A549 (cell line): ENCODE data around the gene DNAH1. TPM values are rescaled to one million over a fixed set of nuclear protein-coding genes. Genes with fewer than 3 reads are reported as not detected.

ENCODE experiments used
- ATAC-seq, 2 experiments: fragments of 200-7000 bp in 1 of 2; fragments of >200 bp in 1 of 2; cut with Nextera tagmentation in 1 of 2; cut with Tn5 transposase in 1 of 2; 3 replicates each; pipeline versions ENCODE4 v1.8.0 to v1.9.1; 2018 to 2020; ENCODE audit warnings: mild to moderate bottlenecking in 1 of 2, moderate library complexity in 1 of 2
- CTCF ChIA-PET: fragments of 300-600 bp; sonication (Branson Sonifier 250); formaldehyde crosslinking; extraction: SDS; loops from one replicate; lab custom pipeline; 2021; ENCODE audit warnings: antibody characterized with exemption, inconsistent platforms; lab: Yijun Ruan, JAX
- POLR2A ChIA-PET: fragments of 350-600 bp; formaldehyde crosslinking; extraction: SDS; loops from one replicate; lab custom pipeline; 2021; ENCODE audit warnings: antibody characterized with exemption, inconsistent platforms; lab: Yijun Ruan, JAX
- DNase-seq, 2 experiments: peaks; one replicate each; pipeline versions ENCODE4 v3.0.0 to v3.0.0-alpha.2; 2011 to 2016; ENCODE audit warnings: low read depth in 1 of 2, low spot score in 1 of 2
- FAIRE-seq: peaks from 2 replicates; lab custom pipeline; 2011; peaks lifted over from hg19 to GRCh38; lab: Jason Lieb, UNC
- H3K27ac ChIP-seq, 2 experiments: fragments of >200 bp; sonication (Bioruptor Twin); formaldehyde crosslinking; 3 replicates each; pipeline ENCODE4 v1.5.1; 2016 to 2017
- H3K4me1 ChIP-seq: fragments of >200 bp; sonication (Bioruptor Twin); formaldehyde crosslinking; 3 replicates; pipeline ENCODE4 v1.6.1; 2016
- H3K4me2 ChIP-seq: fragments of >200 bp; sonication (Bioruptor Twin); formaldehyde crosslinking; 3 replicates; pipeline ENCODE4 v1.6.1; 2016
- H3K4me3 ChIP-seq: fragments of >200 bp; sonication (Bioruptor Twin); formaldehyde crosslinking; 3 replicates; pipeline ENCODE4 v1.5.1; 2016
- H3K9me3 ChIP-seq: fragments of >200 bp; sonication (Bioruptor Twin); formaldehyde crosslinking; 3 replicates; pipeline ENCODE4 v1.6.1; 2016
- CEBPB ChIP-seq, 2 experiments: fragments of >200 bp in 1 of 2; sonication (Bioruptor Twin) in 1 of 2; formaldehyde crosslinking in 1 of 2; IDR thresholded peaks; 2 replicates each; pipeline ENCODE4 v1.6.1; 2012 to 2016
- CHD2 ChIP-seq: fragments of 150-350 bp; IDR thresholded peaks from 2 replicates; pipeline ENCODE4 v1.6.1; 2014; ENCODE audit warnings: low read length; ENCODE audit not compliant: partially characterized antibody
- ESRRA ChIP-seq: fragments of 150-350 bp; IDR thresholded peaks from 2 replicates; pipeline ENCODE4 v1.6.1; 2014; ENCODE audit warnings: mild to moderate bottlenecking, low read length, borderline replicate concordance
- FOSB ChIP-seq: fragments of 250-450 bp; sonication (Bioruptor Pico); IDR thresholded peaks from 2 replicates; pipeline ENCODE4 v1.5.0; 2020; ENCODE audit warnings: mild to moderate bottlenecking, moderate library complexity
- FOXS1 ChIP-seq: fragments of 250-450 bp; sonication (Bioruptor Pico); IDR thresholded peaks from 2 replicates; pipeline ENCODE4 v1.5.0; 2020; ENCODE audit warnings: mild to moderate bottlenecking, moderate library complexity
- HEYL ChIP-seq: fragments of 250-450 bp; sonication (Bioruptor Pico); IDR thresholded peaks from 2 replicates; pipeline ENCODE4 v1.8.0; 2021; ENCODE audit warnings: mild to moderate bottlenecking, moderate library complexity
- HOXB5 ChIP-seq: fragments of 250-450 bp; sonication (Bioruptor Pico); IDR thresholded peaks from 2 replicates; pipeline ENCODE4 v1.5.0; 2020; ENCODE audit warnings: mild to moderate bottlenecking, moderate library complexity
- JUN ChIP-seq, 2 experiments: fragments of >200 bp; sonication (Bioruptor Twin); formaldehyde crosslinking; IDR thresholded peaks; 2 replicates in 1 of 2; 3 replicates in 1 of 2; pipeline ENCODE4 v1.6.1; 2016 to 2017
- JUNB ChIP-seq: fragments of >200 bp; sonication (Bioruptor Twin); formaldehyde crosslinking; IDR thresholded peaks from 2 replicates; pipeline ENCODE4 v1.6.1; 2016
- KDM5A ChIP-seq: fragments of 200-600 bp; sonication (generic); IDR thresholded peaks from 2 replicates; pipeline ENCODE4 v1.6.1; 2016; ENCODE audit warnings: antibody characterized with exemption, mild to moderate bottlenecking
- MYC ChIP-seq: IDR thresholded peaks from 2 replicates; pipeline ENCODE4 v1.6.1; 2012; ENCODE audit warnings: mild to moderate bottlenecking, inconsistent platforms, low read length, improper control_type of control experiment, borderline replicate concordance
- NPAS2 ChIP-seq: fragments of 250-450 bp; sonication (Bioruptor Pico); IDR thresholded peaks from 2 replicates; pipeline ENCODE4 v1.8.0; 2022; ENCODE audit warnings: mild to moderate bottlenecking, moderate library complexity, borderline replicate concordance
- NR3C1 ChIP-seq: fragments of >200 bp; sonication (Bioruptor Twin); formaldehyde crosslinking; IDR thresholded peaks from 3 replicates; pipeline ENCODE4 v1.6.1; 2017
- POLR2AphosphoS2 ChIP-seq: conservative IDR thresholded peaks from 2 replicates; pipeline ENCODE4 v1.6.1; 2012; ENCODE audit warnings: low read length, improper control_type of control experiment, inconsistent platforms
- RAD21 ChIP-seq, 2 experiments: fragments of >200 bp in 1 of 2; sonication (Bioruptor Twin) in 1 of 2; formaldehyde crosslinking in 1 of 2; IDR thresholded peaks in 1 of 2; conservative IDR thresholded peaks in 1 of 2; 2 replicates in 1 of 2; 3 replicates in 1 of 2; pipeline ENCODE4 v1.6.1; 2012 to 2018; ENCODE audit warnings: inconsistent platforms in 1 of 2
- RARB ChIP-seq: fragments of 250-450 bp; sonication (Bioruptor Pico); IDR thresholded peaks from 2 replicates; pipeline ENCODE4 v1.8.0; 2021; ENCODE audit warnings: mild to moderate bottlenecking, moderate library complexity
- RCOR1 ChIP-seq: fragments of 150-350 bp; IDR thresholded peaks from 2 replicates; pipeline ENCODE4 v1.6.1; 2014; ENCODE audit warnings: antibody characterized with exemption, low read length, low read depth
- RFX5 ChIP-seq: fragments of 450-650 bp; IDR thresholded peaks from 2 replicates; pipeline ENCODE4 v1.7.1; 2014; ENCODE audit warnings: antibody characterized with exemption, mild to moderate bottlenecking, moderate library complexity
- SMC3 ChIP-seq: fragments of >200 bp; sonication (Bioruptor Twin); formaldehyde crosslinking; IDR thresholded peaks from 3 replicates; pipeline ENCODE4 v1.6.1; 2018; ENCODE audit warnings: inconsistent platforms
- SREBF2 ChIP-seq: fragments of 450-650 bp; IDR thresholded peaks from 2 replicates; pipeline ENCODE4 v1.6.1; 2014; ENCODE audit warnings: mild to moderate bottlenecking, moderate library complexity
- TP53 ChIP-seq: fragments of 250-450 bp; sonication (Bioruptor Pico); IDR thresholded peaks from 2 replicates; pipeline ENCODE4 v1.5.0; 2021; ENCODE audit warnings: mild to moderate bottlenecking, moderate library complexity
- ZC3H11A ChIP-seq: fragments of 450-650 bp; IDR thresholded peaks from 2 replicates; pipeline ENCODE4 v1.6.1; 2014; ENCODE audit warnings: antibody characterized with exemption, mild to moderate bottlenecking
- ZFP36 ChIP-seq: fragments of 450-650 bp; IDR thresholded peaks from 2 replicates; pipeline ENCODE4 v1.6.1; 2014; ENCODE audit warnings: borderline replicate concordance; ENCODE audit not compliant: partially characterized antibody
- ZSCAN20 ChIP-seq: fragments of 250-450 bp; sonication (Bioruptor Pico); IDR thresholded peaks from 2 replicates; pipeline ENCODE4 v1.8.0; 2022; ENCODE audit warnings: mild to moderate bottlenecking, moderate library complexity
- WGBS: methylation state at CpG from one replicate; pipeline ENCODE4 v1.1.6; 2017; ENCODE audit errors: missing lambda C conversion rate; 5-methylcytosine and 5-hydroxymethylcytosine counted together
- polyA plus RNA-seq, 4 experiments: library from polyadenylated mRNA; depleted of rRNA in 3 of 4; stranded (reverse); fragments of >200 nt; fragmentation: RNase III in 1 of 4; extraction: RNeasy Plus Mini Kit Qiagen cat#74134 plus additional on column Dnase treatment in 1 of 4; gene quantifications; 2 replicates in 3 of 4; 3 replicates in 1 of 4; pipeline ENCODE4 v1.2.3, GENCODE V29; 2011 to 2017
- TF ChIP-seq, protein P1 (sequence below): fragments of 250-450 bp; sonication (Bioruptor Pico); IDR thresholded peaks from 2 replicates; pipeline ENCODE4 v1.5.0; 2021; ENCODE audit warnings: mild to moderate bottlenecking, moderate library complexity, borderline replicate concordance
- TF ChIP-seq, protein P2 (sequence below): fragments of >200 bp; sonication (Bioruptor Twin); formaldehyde crosslinking; IDR thresholded peaks from 3 replicates; pipeline ENCODE4 v1.6.1; 2016
- TF ChIP-seq, protein P3 (sequence below): IDR thresholded peaks from 2 replicates; pipeline ENCODE4 v1.6.1; 2012
- TF ChIP-seq, protein P4 (sequence below): fragments of >200 bp; sonication (Bioruptor Twin); formaldehyde crosslinking; IDR thresholded peaks from 2 replicates; pipeline ENCODE4 v1.6.1; 2016
- TF ChIP-seq, protein P5 (sequence below): fragments of 450-650 bp; IDR thresholded peaks from 2 replicates; pipeline ENCODE4 v1.6.1; 2014; ENCODE audit warnings: antibody characterized with exemption
- TF ChIP-seq, protein P6 (sequence below): fragments of 150-350 bp; IDR thresholded peaks from 2 replicates; pipeline ENCODE4 v1.6.1; 2014; ENCODE audit warnings: low read depth, mild to moderate bottlenecking, low read length

DNAH1 gene
- polyA plus RNA-seq, 2 of the 4 experiments (the other 2 are of a cell fraction) = 0.65 to 1.6 TPM

DNA sequence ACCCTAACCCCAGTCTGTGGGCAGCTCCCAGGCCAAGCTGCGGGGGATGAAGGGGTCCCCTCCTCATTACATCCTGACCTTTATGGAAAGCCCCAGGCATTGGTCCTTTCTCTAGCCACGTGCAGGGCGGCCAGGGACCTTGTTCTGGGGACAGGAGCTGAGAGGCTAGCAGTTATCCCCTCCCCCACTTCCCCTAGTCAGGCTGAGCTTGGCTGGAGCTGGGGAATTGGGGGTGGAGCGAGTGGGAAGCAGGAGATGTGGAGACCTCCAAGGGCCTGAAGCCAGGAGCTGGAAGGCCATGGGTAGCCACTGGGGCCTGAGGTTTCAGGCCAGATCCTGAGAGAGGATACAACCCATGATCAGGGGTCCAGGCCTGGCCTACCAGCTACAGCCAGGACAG is 45.8 kb downstream of the DNAH1 start:
- 74% methylated on average over 3 of the region's 4 CpGs for WGBS
- no peak overlapping the region for H3K4me2 ChIP-seq
- H3K4me3 ChIP-seq = no peak overlapping the region
- no peak overlapping the region for H3K27ac ChIP-seq
- ChIA-PET CTCF (no interaction called here), POLR2A (no interaction called here)
- H3K4me1 ChIP-seq = no peaks in the 10 kb centered on the region
- FAIRE-seq (no peak), DNase-seq (no peak), ATAC-seq (no peak)
- no peak for TF ChIP-seq KDM5A
- no peak for TF ChIP-seq ZFP36
- no peak for TF ChIP-seq FOXS1 (CRISPR knock-in tag)
- TF ChIP-seq HEYL (CRISPR knock-in tag) = no peak
- no peak for TF ChIP-seq MYC
- no peak for TF ChIP-seq FOSB (CRISPR knock-in tag)
- TF ChIP-seq SMC3 = no peak
- no peak for TF ChIP-seq HOXB5
- TF ChIP-seq RFX5 = no peak
- no peak for TF ChIP-seq RCOR1
- no peak for TF ChIP-seq JUNB
- no peak for TF ChIP-seq RARB (CRISPR knock-in tag)
- TF ChIP-seq, protein P1, sequence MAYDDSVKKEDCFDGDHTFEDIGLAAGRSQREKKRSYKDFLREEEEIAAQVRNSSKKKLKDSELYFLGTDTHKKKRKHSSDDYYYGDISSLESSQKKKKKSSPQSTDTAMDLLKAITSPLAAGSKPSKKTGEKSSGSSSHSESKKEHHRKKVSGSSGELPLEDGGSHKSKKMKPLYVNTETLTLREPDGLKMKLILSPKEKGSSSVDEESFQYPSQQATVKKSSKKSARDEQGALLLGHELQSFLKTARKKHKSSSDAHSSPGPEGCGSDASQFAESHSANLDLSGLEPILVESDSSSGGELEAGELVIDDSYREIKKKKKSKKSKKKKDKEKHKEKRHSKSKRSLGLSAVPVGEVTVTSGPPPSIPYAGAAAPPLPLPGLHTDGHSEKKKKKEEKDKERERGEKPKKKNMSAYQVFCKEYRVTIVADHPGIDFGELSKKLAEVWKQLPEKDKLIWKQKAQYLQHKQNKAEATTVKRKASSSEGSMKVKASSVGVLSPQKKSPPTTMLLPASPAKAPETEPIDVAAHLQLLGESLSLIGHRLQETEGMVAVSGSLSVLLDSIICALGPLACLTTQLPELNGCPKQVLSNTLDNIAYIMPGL = no peak
- no peak for TF ChIP-seq TP53 (CRISPR knock-in tag)
- no peak for TF ChIP-seq ZC3H11A
- TF ChIP-seq, protein P2, sequence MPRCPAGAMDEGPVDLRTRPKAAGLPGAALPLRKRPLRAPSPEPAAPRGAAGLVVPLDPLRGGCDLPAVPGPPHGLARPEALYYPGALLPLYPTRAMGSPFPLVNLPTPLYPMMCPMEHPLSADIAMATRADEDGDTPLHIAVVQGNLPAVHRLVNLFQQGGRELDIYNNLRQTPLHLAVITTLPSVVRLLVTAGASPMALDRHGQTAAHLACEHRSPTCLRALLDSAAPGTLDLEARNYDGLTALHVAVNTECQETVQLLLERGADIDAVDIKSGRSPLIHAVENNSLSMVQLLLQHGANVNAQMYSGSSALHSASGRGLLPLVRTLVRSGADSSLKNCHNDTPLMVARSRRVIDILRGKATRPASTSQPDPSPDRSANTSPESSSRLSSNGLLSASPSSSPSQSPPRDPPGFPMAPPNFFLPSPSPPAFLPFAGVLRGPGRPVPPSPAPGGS = no peak
- TF ChIP-seq, protein P3, sequence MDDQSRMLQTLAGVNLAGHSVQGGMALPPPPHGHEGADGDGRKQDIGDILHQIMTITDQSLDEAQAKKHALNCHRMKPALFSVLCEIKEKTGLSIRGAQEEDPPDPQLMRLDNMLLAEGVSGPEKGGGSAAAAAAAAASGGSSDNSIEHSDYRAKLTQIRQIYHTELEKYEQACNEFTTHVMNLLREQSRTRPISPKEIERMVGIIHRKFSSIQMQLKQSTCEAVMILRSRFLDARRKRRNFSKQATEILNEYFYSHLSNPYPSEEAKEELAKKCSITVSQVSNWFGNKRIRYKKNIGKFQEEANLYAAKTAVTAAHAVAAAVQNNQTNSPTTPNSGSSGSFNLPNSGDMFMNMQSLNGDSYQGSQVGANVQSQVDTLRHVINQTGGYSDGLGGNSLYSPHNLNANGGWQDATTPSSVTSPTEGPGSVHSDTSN = no peak
- H3K9me3 ChIP-seq = no peaks in the 10 kb centered on the region

DNA sequence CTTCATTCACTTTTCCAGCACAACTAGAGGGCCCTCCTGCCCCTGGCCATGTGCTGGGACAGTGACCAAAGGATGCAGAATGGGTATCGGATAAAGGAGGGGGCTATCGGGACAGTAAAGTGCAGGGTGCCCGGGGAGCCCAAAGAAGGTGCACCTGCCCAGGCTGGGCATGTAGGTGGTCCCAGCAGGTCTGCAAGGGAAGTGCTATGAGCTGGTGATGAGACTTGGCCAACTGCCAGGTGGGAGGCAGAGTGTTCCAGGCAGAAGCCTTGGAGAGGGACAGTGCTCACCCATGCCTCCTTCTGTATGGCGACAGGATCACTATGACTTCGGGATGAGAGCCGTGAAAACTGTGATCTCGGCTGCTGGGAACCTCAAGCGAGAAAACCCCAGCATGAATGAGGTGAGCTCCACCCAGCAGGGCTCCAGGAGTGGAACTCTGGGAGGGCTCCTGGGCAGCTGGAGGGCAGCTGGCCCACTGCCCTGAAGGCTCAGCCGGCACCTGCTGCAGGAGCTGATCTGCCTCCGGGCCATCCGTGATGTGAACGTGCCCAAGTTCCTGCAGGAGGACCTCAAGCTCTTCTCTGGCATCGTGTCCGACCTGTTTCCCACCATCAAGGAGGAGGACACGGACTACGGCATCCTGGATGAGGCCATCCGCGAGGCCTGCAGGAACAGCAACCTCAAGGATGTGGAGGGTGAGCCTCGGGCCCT is 48.4 kb downstream of the DNAH1 start:
- Histone ChIP-seq H3K4me3 (no peak overlapping the region), H3K9me3 (no peaks in the 10 kb centered on the region), H3K4me2 (no peak overlapping the region), H3K27ac (no peak overlapping the region), H3K4me1 (no peaks in the 10 kb centered on the region)
- 88% methylated on average over 9 of the region's 19 CpGs for WGBS
- ATAC-seq (no peak), DNase-seq (no peak), FAIRE-seq (no peak)
- POLR2A ChIA-PET = no interaction called here
- CTCF ChIA-PET = interaction anchor here (1.0 to 2.0 kb wide), 3 partner anchors 17 to 75 kb away, joined by 3 to 7 read pairs (median 6); no protein-coding TSS in a partner anchor
- TF ChIP-seq SREBF2 = no peak
- TF ChIP-seq NPAS2 (CRISPR knock-in tag) = no peak
- TF ChIP-seq CHD2 = no peak
- TF ChIP-seq POLR2AphosphoS2 = no peak
- TF ChIP-seq FOSB (CRISPR knock-in tag) = no peak
- TF ChIP-seq CEBPB (IDR thresholded peaks at IDR 0.05) = no peak
- TF ChIP-seq RCOR1 = no peak
- TF ChIP-seq, protein P4, sequence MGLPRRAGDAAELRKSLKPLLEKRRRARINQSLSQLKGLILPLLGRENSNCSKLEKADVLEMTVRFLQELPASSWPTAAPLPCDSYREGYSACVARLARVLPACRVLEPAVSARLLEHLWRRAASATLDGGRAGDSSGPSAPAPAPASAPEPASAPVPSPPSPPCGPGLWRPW = no peak
- TF ChIP-seq RAD21 (conservative IDR thresholded peaks at IDR 0.05 in 1 of 2, IDR thresholded peaks at IDR 0.05 in 1 of 2) = no peak
- TF ChIP-seq JUN (IDR thresholded peaks at IDR 0.05) = no peak
- no peak for TF ChIP-seq RARB (CRISPR knock-in tag)
- TF ChIP-seq, protein P5, sequence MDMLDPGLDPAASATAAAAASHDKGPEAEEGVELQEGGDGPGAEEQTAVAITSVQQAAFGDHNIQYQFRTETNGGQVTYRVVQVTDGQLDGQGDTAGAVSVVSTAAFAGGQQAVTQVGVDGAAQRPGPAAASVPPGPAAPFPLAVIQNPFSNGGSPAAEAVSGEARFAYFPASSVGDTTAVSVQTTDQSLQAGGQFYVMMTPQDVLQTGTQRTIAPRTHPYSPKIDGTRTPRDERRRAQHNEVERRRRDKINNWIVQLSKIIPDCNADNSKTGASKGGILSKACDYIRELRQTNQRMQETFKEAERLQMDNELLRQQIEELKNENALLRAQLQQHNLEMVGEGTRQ = no peak
- TF ChIP-seq ZSCAN20 (CRISPR knock-in tag) = no peak
- no peak for TF ChIP-seq NR3C1
- TF ChIP-seq, protein P6, sequence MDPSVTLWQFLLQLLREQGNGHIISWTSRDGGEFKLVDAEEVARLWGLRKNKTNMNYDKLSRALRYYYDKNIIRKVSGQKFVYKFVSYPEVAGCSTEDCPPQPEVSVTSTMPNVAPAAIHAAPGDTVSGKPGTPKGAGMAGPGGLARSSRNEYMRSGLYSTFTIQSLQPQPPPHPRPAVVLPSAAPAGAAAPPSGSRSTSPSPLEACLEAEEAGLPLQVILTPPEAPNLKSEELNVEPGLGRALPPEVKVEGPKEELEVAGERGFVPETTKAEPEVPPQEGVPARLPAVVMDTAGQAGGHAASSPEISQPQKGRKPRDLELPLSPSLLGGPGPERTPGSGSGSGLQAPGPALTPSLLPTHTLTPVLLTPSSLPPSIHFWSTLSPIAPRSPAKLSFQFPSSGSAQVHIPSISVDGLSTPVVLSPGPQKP = no peak
- TF ChIP-seq JUNB = no peak
- TF ChIP-seq ESRRA = no peak
